GM12878 (cell line): ENCODE data around the gene NCLN.

Experiments
- BRCA1 ChIP-seq: IDR thresholded peaks from 2 replicates; pipeline ENCODE4 v1.6.1; 2011; ENCODE audit warnings: low read depth, low read length, improper control_type of control experiment
- CHD4 ChIP-seq: fragments of 200-600 bp; sonication (generic); IDR thresholded peaks from 2 replicates; pipeline ENCODE4 v1.6.1; 2016; ENCODE audit warnings: mild to moderate bottlenecking
- CTCF ChIP-seq, 3 experiments: IDR thresholded peaks in 2 of 3; conservative IDR thresholded peaks in 1 of 3; 2 replicates each; pipeline ENCODE4 v1.5.1; 2011; ENCODE audit warnings: low read depth in 3 of 3, low read length in 3 of 3, mild to moderate bottlenecking in 3 of 3, control low read depth in 2 of 3, moderate library complexity in 2 of 3, inconsistent platforms in 1 of 3, mixed read lengths in 1 of 3; ENCODE audit not compliant: control insufficient read depth in 2 of 3, insufficient read depth in 1 of 3; ENCODE audit errors: extremely low read depth in 1 of 3
- EGR1 ChIP-seq, 2 experiments: IDR thresholded peaks; 1 replicate in 1 of 2; 2 replicates in 1 of 2; pipeline ENCODE4 v1.6.1; 2011 to 2012; ENCODE audit warnings: low read depth in 2 of 2, low read length in 2 of 2, borderline replicate concordance in 1 of 2, mild to moderate bottlenecking in 1 of 2, moderate library complexity in 1 of 2
- ELK1 ChIP-seq: IDR thresholded peaks from 2 replicates; pipeline ENCODE4 v1.6.1; 2012; ENCODE audit warnings: low read depth, low read length, improper control_type of control experiment
- HCFC1 ChIP-seq: fragments of 150-350 bp; IDR thresholded peaks from 2 replicates; pipeline ENCODE4 v1.6.1; 2014; ENCODE audit warnings: low read length
- IRF3 ChIP-seq: fragments of 450-650 bp; IDR thresholded peaks from 2 replicates; pipeline ENCODE4 v1.6.1; 2014; ENCODE audit warnings: mild to moderate bottlenecking
- NFIC ChIP-seq: IDR thresholded peaks from 2 replicates; pipeline ENCODE4 v1.6.1; 2012; ENCODE audit warnings: low read depth, mild to moderate bottlenecking, inconsistent platforms, low read length, moderate library complexity
- POLR2AphosphoS2 ChIP-seq: IDR thresholded peaks from 2 replicates; pipeline ENCODE4 v1.6.1; 2011; ENCODE audit warnings: low read depth, mild to moderate bottlenecking, low read length, improper control_type of control experiment, moderate library complexity
- SMC3 ChIP-seq: IDR thresholded peaks from 2 replicates; pipeline ENCODE4 v1.6.1; 2011; ENCODE audit warnings: low read length, improper control_type of control experiment, borderline replicate concordance
- TCF3 ChIP-seq: IDR thresholded peaks from 2 replicates; pipeline ENCODE4 v1.6.1; 2012; ENCODE audit warnings: low read depth, mild to moderate bottlenecking, low read length, borderline replicate concordance; ENCODE audit not compliant: insufficient read depth
- TF ChIP-seq, protein P1 (sequence below): IDR thresholded peaks from 2 replicates; pipeline ENCODE4 v1.6.1; 2012; ENCODE audit warnings: low read depth, low read length, improper control_type of control experiment

GRCh38 chr19:3233831-3234230, 48.1 kb downstream of the NCLN start:
- TF ChIP-seq CHD4: no peak
- TF ChIP-seq CTCF (IDR thresholded peaks at IDR 0.05 in 2 of 3, conservative IDR thresholded peaks at IDR 0.05 in 1 of 3; ENCODE audit: control insufficient read depth in 2 of 3, extremely low read depth in 1 of 3, insufficient read depth in 1 of 3, low read depth in 3 of 3, low read length in 3 of 3): no peak
- TF ChIP-seq SMC3: no peak
- TF ChIP-seq, protein P1, sequence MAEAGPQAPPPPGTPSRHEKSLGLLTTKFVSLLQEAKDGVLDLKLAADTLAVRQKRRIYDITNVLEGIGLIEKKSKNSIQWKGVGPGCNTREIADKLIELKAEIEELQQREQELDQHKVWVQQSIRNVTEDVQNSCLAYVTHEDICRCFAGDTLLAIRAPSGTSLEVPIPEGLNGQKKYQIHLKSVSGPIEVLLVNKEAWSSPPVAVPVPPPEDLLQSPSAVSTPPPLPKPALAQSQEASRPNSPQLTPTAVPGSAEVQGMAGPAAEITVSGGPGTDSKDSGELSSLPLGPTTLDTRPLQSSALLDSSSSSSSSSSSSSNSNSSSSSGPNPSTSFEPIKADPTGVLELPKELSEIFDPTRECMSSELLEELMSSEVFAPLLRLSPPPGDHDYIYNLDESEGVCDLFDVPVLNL: no peak
- no peak for TF ChIP-seq ELK1
- TF ChIP-seq POLR2AphosphoS2: no peak
- TF ChIP-seq BRCA1: no peak
- no peak for TF ChIP-seq TCF3
- TF ChIP-seq IRF3: no peak
- TF ChIP-seq HCFC1: no peak
- TF ChIP-seq EGR1 (IDR thresholded peaks at IDR 0.05; ENCODE audit: borderline replicate concordance in 1 of 2, low read depth in 2 of 2, low read length in 2 of 2): no peak
- no peak for TF ChIP-seq NFIC
